Loucy (cell line): ENCODE data around the gene TMEM259.

Experiments used
- H2AFZ ChIP-seq: fragments of 200-600 bp; sonication (generic); 2 replicates; pipeline ENCODE4 v1.6.0; 2016; ENCODE audit warnings: antibody characterized with exemption, mild to moderate bottlenecking, low read length, moderate library complexity
- H3F3A ChIP-seq: fragments of 200-600 bp; 2 replicates; pipeline ENCODE4 v1.6.0; 2016; ENCODE audit warnings: antibody characterized with exemption, low read depth, mild to moderate bottlenecking
- H3K27me3 ChIP-seq: fragments of 200-600 bp; sonication (generic); 2 replicates; pipeline ENCODE4 v1.6.1; 2014; ENCODE audit warnings: low read length, mild to moderate bottlenecking; ENCODE audit not compliant: insufficient read depth, poor library complexity, severe bottlenecking
- H3K36me3 ChIP-seq: fragments of 200-600 bp; sonication (generic); 2 replicates; pipeline ENCODE4 v1.6.1; 2016; ENCODE audit warnings: low read length; ENCODE audit not compliant: insufficient read depth
- H3K4me1 ChIP-seq: fragments of 200-600 bp; sonication (generic); 2 replicates; pipeline ENCODE4 v1.5.1; 2014; ENCODE audit warnings: low read length, mild to moderate bottlenecking; ENCODE audit not compliant: insufficient read depth, poor library complexity, severe bottlenecking
- H3K4me2 ChIP-seq: fragments of 200-600 bp; sonication (generic); 2 replicates; pipeline ENCODE4 v1.6.0; 2014; ENCODE audit warnings: antibody characterized with exemption, low read length, low read depth, mild to moderate bottlenecking; ENCODE audit not compliant: poor library complexity, severe bottlenecking
- H3K4me3 ChIP-seq: fragments of 200-600 bp; sonication (generic); 2 replicates; pipeline ENCODE4 v1.5.1; 2014; ENCODE audit warnings: low read length, mild to moderate bottlenecking, mixed read lengths; ENCODE audit not compliant: poor library complexity, severe bottlenecking
- H3K79me2 ChIP-seq: fragments of 200-600 bp; sonication (generic); 2 replicates; pipeline ENCODE4 v1.6.1; 2014; ENCODE audit warnings: low read length; ENCODE audit not compliant: insufficient read depth
- H3K9ac ChIP-seq: fragments of 200-600 bp; sonication (generic); 2 replicates; pipeline ENCODE4 v1.6.0; 2014; ENCODE audit warnings: mild to moderate bottlenecking, low read depth, low read length, moderate library complexity; ENCODE audit not compliant: poor library complexity, severe bottlenecking
- H3K9me2 ChIP-seq: fragments of 200-600 bp; sonication (generic); replicated peaks from 2 replicates; pipeline ENCODE4 v1.6.1; 2016; ENCODE audit warnings: low read depth, low read length, mixed read lengths
- H3K9me3 ChIP-seq: fragments of 200-600 bp; sonication (generic); 2 replicates; pipeline ENCODE4 v1.6.1; 2014; ENCODE audit warnings: mild to moderate bottlenecking, antibody characterized with exemption, low read length, low read depth; ENCODE audit not compliant: insufficient read depth
- H4K20me1 ChIP-seq: fragments of 200-600 bp; sonication (generic); 2 replicates; pipeline ENCODE4 v1.6.0; 2014; ENCODE audit warnings: antibody characterized with exemption, low read length, mild to moderate bottlenecking; ENCODE audit not compliant: insufficient read depth, poor library complexity, severe bottlenecking
- CTCF ChIP-seq: fragments of 200-600 bp; sonication (generic); conservative IDR thresholded peaks from 2 replicates; pipeline ENCODE4 v1.5.1; 2014; ENCODE audit warnings: mild to moderate bottlenecking, antibody characterized with exemption, low read length
- EZH2phosphoT487 ChIP-seq: fragments of 200-600 bp; IDR thresholded peaks from 2 replicates; pipeline ENCODE4 v1.6.1; 2018; ENCODE audit warnings: antibody characterized with exemption, mild to moderate bottlenecking, moderate library complexity, borderline replicate concordance

The TMEM259 gene

GRCh38 chr19:989381-990081 is 31.4 kb downstream of the TMEM259 start:
- no peak overlapping the region for H3K9ac ChIP-seq
- H2AFZ ChIP-seq, result no peak overlapping the region
- no peaks in the 10 kb centered on the region; the same call in 1 of the 2 replicates for H3F3A ChIP-seq
- H3K9me3 ChIP-seq, result no peaks in the 10 kb centered on the region
- peaks cover 17% of the 10 kb centered on the region for H3K79me2 ChIP-seq
- H3K36me3 ChIP-seq, result no peaks in the 10 kb centered on the region; the same call in 1 of the 2 replicates
- H3K27me3 ChIP-seq, result no peaks in the 10 kb centered on the region
- H3K9me2 ChIP-seq, result no peaks in the 10 kb centered on the region
- TF ChIP-seq CTCF, result peak; percentile 37
- no peak for TF ChIP-seq EZH2phosphoT487
- peaks cover 11% of the 10 kb centered on the region for H3K4me1 ChIP-seq
- no peaks in the 10 kb centered on the region for H4K20me1 ChIP-seq
- no peak overlapping the region for H3K4me3 ChIP-seq
- H3K4me2 ChIP-seq, result no peak overlapping the region

GRCh38 chr19:988510-988909 is 32.4 kb downstream of the TMEM259 start:
- Histone ChIP-seq H3K9me3 (no peaks in the 10 kb centered on the region), H3K4me3 (no peak overlapping the region), H3K79me2 (peaks cover 20% of the 10 kb centered on the region), H4K20me1 (no peaks in the 10 kb centered on the region), H2AFZ (no peak overlapping the region), H3K36me3 (no peaks in the 10 kb centered on the region; the same call in 1 of the 2 replicates), H3K4me2 (no peak overlapping the region), H3K4me1 (peaks cover 16% of the 10 kb centered on the region), H3K9me2 (no peaks in the 10 kb centered on the region), H3F3A (no peaks in the 10 kb centered on the region; the same call in 1 of the 2 replicates), H3K27me3 (no peaks in the 10 kb centered on the region), H3K9ac (no peak overlapping the region)
- TF ChIP-seq EZH2phosphoT487 (no peak), CTCF (no peak)

- Histone ChIP-seq H4K20me1 (no peaks in the 10 kb centered on the region), H2AFZ (no peak overlapping the region), H3K4me3 (no peak overlapping the region), H3K9me2 (no peaks in the 10 kb centered on the region), H3K9ac (no peak overlapping the region), H3K36me3 (no peaks in the 10 kb centered on the region; the same call in 1 of the 2 replicates), H3K4me2 (no peak overlapping the region), H3K4me1 (peaks cover 19% of the 10 kb centered on the region), H3F3A (no peaks in the 10 kb centered on the region; the same call in 1 of the 2 replicates), H3K79me2 (peaks cover 20% of the 10 kb centered on the region), H3K27me3 (no peaks in the 10 kb centered on the region), H3K9me3 (no peaks in the 10 kb centered on the region)
- no peak for TF ChIP-seq EZH2phosphoT487
- TF ChIP-seq CTCF, result no peak
Measured at GRCh38 chr19:988081-988480, 32.8 kb downstream of the TMEM259 start.
